ENCODE results near the gene ANKZF1.

- TF ChIP-seq POLR2AphosphoS5 (IDR thresholded peaks at IDR 0.05) (no peak), CTCF (IDR thresholded peaks at IDR 0.05) (no peak), POLR2A (IDR thresholded peaks at IDR 0.05) (no peak), EP300 (IDR thresholded peaks at IDR 0.05) (no peak)
Observed at GRCh38 chr2:219205981-219206327, 23.7 kb upstream of the ANKZF1 start.

Data from suprapubic skin (tissue), 4 donors.